H1 (cell line): ENCODE measurements around the gene ZNF506. TPM values are rescaled to one million over a fixed set of nuclear protein-coding genes. Genes with fewer than 3 reads are reported as not detected.

Experiments
- CTCF ChIA-PET: fragments of 300-600 bp; sonication (Branson Sonifier 250); formaldehyde crosslinking; loops from one replicate; lab custom pipeline; 2021; ENCODE audit not compliant: partially characterized antibody; lab: Charles Lee
- POLR2A ChIA-PET: fragments of 300-600 bp; sonication (Branson Sonifier 250); formaldehyde crosslinking; loops from one replicate; lab custom pipeline; 2021; ENCODE audit warnings: inconsistent platforms; ENCODE audit not compliant: partially characterized antibody; lab: Charles Lee
- DNase-seq, 2 experiments: peaks; one replicate each; pipeline versions ENCODE4 v3.0.0 to v3.0.0-alpha.2; 2010 to 2022; ENCODE audit warnings: low spot score in 2 of 2, low read depth in 1 of 2, mixed read lengths in 1 of 2
- FAIRE-seq: peaks from 2 replicates; lab custom pipeline; 2011; peaks lifted over from hg19 to GRCh38; lab: Jason Lieb, UNC
- H2AFZ ChIP-seq: 2 replicates; pipeline ENCODE4 v1.8.1; 2012; ENCODE audit warnings: low read length, inconsistent platforms
- H2AK5ac ChIP-seq: 2 replicates; pipeline ENCODE4 v1.6.1; 2013; ENCODE audit warnings: low read depth, low read length
- H2BK120ac ChIP-seq: replicated peaks from 2 replicates; pipeline ENCODE3; 2013; ENCODE audit warnings: low read depth, low read length, inconsistent platforms
- H2BK12ac ChIP-seq: 2 replicates; pipeline ENCODE4 v1.6.1; 2013; ENCODE audit warnings: low read depth, low read length
- H2BK15ac ChIP-seq: 2 replicates; pipeline ENCODE4 v1.6.1; 2013; ENCODE audit warnings: low read length
- H2BK20ac ChIP-seq: 2 replicates; pipeline ENCODE4 v1.6.1; 2013; ENCODE audit warnings: low read length
- H2BK5ac ChIP-seq: 2 replicates; pipeline ENCODE4 v1.6.1; 2013; ENCODE audit warnings: low read depth, low read length
- H3K14ac ChIP-seq: 2 replicates; pipeline ENCODE4 v1.6.1; 2013; ENCODE audit warnings: inconsistent platforms; ENCODE audit not compliant: insufficient read length
- H3K18ac ChIP-seq: 2 replicates; pipeline ENCODE4 v1.6.1; 2013; ENCODE audit warnings: low read length; ENCODE audit errors: extremely low read depth
- H3K23ac ChIP-seq: 2 replicates; pipeline ENCODE4 v1.6.1; 2013; ENCODE audit warnings: inconsistent platforms; ENCODE audit not compliant: insufficient read length
- H3K23me2 ChIP-seq: 2 replicates; pipeline ENCODE4 v1.6.1; 2013; ENCODE audit warnings: low read depth, low read length
- H3K27ac ChIP-seq: 2 replicates; pipeline ENCODE4 v1.6.1; 2011; ENCODE audit warnings: low read depth, low read length, inconsistent platforms
- H3K27me3 ChIP-seq, 4 experiments: replicated peaks in 1 of 4; 1 replicate in 1 of 4; 2 replicates in 3 of 4; pipeline versions ENCODE4 v1.6.1 to v1.8.1; 2011 to 2013; ENCODE audit warnings: low read length in 3 of 4, mild to moderate bottlenecking in 3 of 4, inconsistent platforms in 2 of 4, mixed read lengths in 2 of 4, moderate library complexity in 1 of 4; ENCODE audit not compliant: control insufficient read depth in 3 of 4, insufficient read depth in 3 of 4; ENCODE audit errors: extremely low read depth in 1 of 4
- H3K36me3 ChIP-seq, 4 experiments: 2 replicates each; pipeline versions ENCODE4 v1.6.1 to v1.8.1; 2011 to 2013; ENCODE audit warnings: mild to moderate bottlenecking in 4 of 4, low read length in 3 of 4, moderate library complexity in 2 of 4, control low read depth in 1 of 4, inconsistent platforms in 1 of 4; ENCODE audit not compliant: insufficient read depth in 4 of 4, control insufficient read depth in 2 of 4
- H3K4ac ChIP-seq: replicated peaks from 2 replicates; pipeline ENCODE3; 2013; ENCODE audit warnings: low read length, low read depth, mixed read lengths, inconsistent platforms; ENCODE audit not compliant: insufficient read length
- H3K4me1 ChIP-seq, 4 experiments: replicated peaks in 1 of 4; 1 replicate in 1 of 4; 2 replicates in 3 of 4; pipeline versions ENCODE4 v1.6.1 to v1.8.1; 2011 to 2013; ENCODE audit warnings: low read length in 3 of 4, inconsistent platforms in 2 of 4, mixed read lengths in 1 of 4; ENCODE audit not compliant: insufficient read depth in 4 of 4, control insufficient read depth in 3 of 4
- H3K4me2 ChIP-seq, 2 experiments: 2 replicates each; pipeline versions ENCODE4 v1.6.1 to v1.8.1; 2011 to 2013; ENCODE audit warnings: low read depth in 2 of 2, low read length in 2 of 2, control low read depth in 1 of 2, inconsistent platforms in 1 of 2, mild to moderate bottlenecking in 1 of 2; ENCODE audit not compliant: insufficient read depth in 1 of 2
- H3K4me3 ChIP-seq, 4 experiments: fragments of 200-600, 300-600 bp in 1 of 4; sonication (generic), shearing (Covaris generic), sonication (Bioruptor Twin) in 1 of 4; 2 replicates each; pipeline versions ENCODE4 v1.5.1 to v1.8.1; 2011 to 2016; ENCODE audit warnings: low read length in 4 of 4, low read depth in 3 of 4, control low read depth in 2 of 4, inconsistent platforms in 2 of 4, mild to moderate bottlenecking in 2 of 4, mixed read lengths in 1 of 4, moderate library complexity in 1 of 4; ENCODE audit not compliant: insufficient read depth in 2 of 4; ENCODE audit errors: extremely low read depth in 1 of 4
- H3K56ac ChIP-seq: replicated peaks from 2 replicates; pipeline ENCODE3; 2013; ENCODE audit warnings: low read depth, mild to moderate bottlenecking, mixed read lengths, low read length, inconsistent platforms; ENCODE audit not compliant: insufficient read length
- H3K79me1 ChIP-seq: 2 replicates; pipeline ENCODE4 v1.6.1; 2013; ENCODE audit warnings: low read depth, low read length, control low read depth
- H3K79me2 ChIP-seq, 2 experiments: 2 replicates each; pipeline versions ENCODE4 v1.6.1 to v1.8.1; 2012 to 2013; ENCODE audit warnings: low read length in 2 of 2, mild to moderate bottlenecking in 2 of 2, inconsistent platforms in 1 of 2; ENCODE audit not compliant: insufficient read depth in 2 of 2, control insufficient read depth in 1 of 2
- H3K9ac ChIP-seq, 4 experiments: replicated peaks in 1 of 4; 1 replicate in 1 of 4; 2 replicates in 3 of 4; pipeline versions ENCODE4 v1.6.1 to v1.8.1; 2011 to 2013; ENCODE audit warnings: low read depth in 3 of 4, low read length in 3 of 4, control low read depth in 2 of 4, mild to moderate bottlenecking in 2 of 4, moderate library complexity in 2 of 4, inconsistent platforms in 1 of 4; ENCODE audit errors: extremely low read depth in 1 of 4
- H3K9me3 ChIP-seq, 2 experiments: 2 replicates each; pipeline versions ENCODE4 v1.6.1 to v1.8.1; 2012 to 2013; ENCODE audit warnings: mild to moderate bottlenecking in 2 of 2, moderate library complexity in 2 of 2, control low read depth in 1 of 2, inconsistent platforms in 1 of 2, low read depth in 1 of 2, low read length in 1 of 2, mixed read lengths in 1 of 2; ENCODE audit not compliant: insufficient read depth in 2 of 2
- H4K20me1 ChIP-seq, 2 experiments: replicated peaks in 1 of 2; 2 replicates each; pipeline versions ENCODE3 to v1.8.1; 2011 to 2013; ENCODE audit warnings: inconsistent platforms in 2 of 2, low read length in 2 of 2, mild to moderate bottlenecking in 1 of 2; ENCODE audit not compliant: insufficient read depth in 2 of 2, control insufficient read depth in 1 of 2
- H4K5ac ChIP-seq: 2 replicates; pipeline ENCODE4 v1.6.1; 2013; ENCODE audit warnings: low read length, low read depth, mixed read lengths, inconsistent platforms; ENCODE audit not compliant: insufficient read length
- H4K8ac ChIP-seq: 2 replicates; pipeline ENCODE4 v1.8.0; 2013; ENCODE audit warnings: mild to moderate bottlenecking, moderate library complexity, low read length, inconsistent platforms; ENCODE audit not compliant: insufficient read depth; ENCODE audit errors: extremely low read depth
- H4K91ac ChIP-seq: replicated peaks from 2 replicates; pipeline ENCODE3; 2013; ENCODE audit warnings: low read length, mixed read lengths, inconsistent platforms; ENCODE audit not compliant: insufficient read length
- BRCA1 ChIP-seq: IDR thresholded peaks from 2 replicates; pipeline ENCODE4 v1.6.1; 2012; ENCODE audit warnings: low read depth, low read length, improper control_type of control experiment
- CBX5 ChIP-seq: fragments of 300-800, 300-1000 bp; sonication (generic); IDR thresholded peaks from 2 replicates; pipeline ENCODE4 v1.7.1; 2016; ENCODE audit warnings: antibody characterized with exemption, low read length, low read depth
- CBX8 ChIP-seq: fragments of 300-800, 300-1000 bp; sonication (generic); IDR thresholded peaks from 2 replicates; pipeline ENCODE4 v1.7.1; 2016; ENCODE audit warnings: low read depth, low read length, borderline replicate concordance
- CHD1 ChIP-seq: IDR thresholded peaks from 2 replicates; pipeline ENCODE4 v1.6.1; 2012; ENCODE audit warnings: low read depth, low read length, improper control_type of control experiment
- JUND ChIP-seq: IDR thresholded peaks from 2 replicates; pipeline ENCODE4 v1.6.1; 2011; ENCODE audit warnings: mild to moderate bottlenecking, improper control_type of control experiment, low read length
- TAF7 ChIP-seq: optimal IDR thresholded peaks from 2 replicates; pipeline ENCODE3; 2011; ENCODE audit warnings: low read depth, mild to moderate bottlenecking, inconsistent platforms, low read length, moderate library complexity, borderline replicate concordance
- YY1 ChIP-seq: IDR thresholded peaks from 2 replicates; pipeline ENCODE4 v1.6.1; 2011; ENCODE audit warnings: low read depth, mild to moderate bottlenecking, low read length
- ZNF274 ChIP-seq: IDR thresholded peaks from 2 replicates; pipeline ENCODE4 v1.7.0; 2012; ENCODE audit warnings: low read length, borderline replicate concordance; ENCODE audit errors: extremely low read depth
- WGBS, 2 experiments: shearing (Covaris generic) in 1 of 2; methylation state at CpG; one replicate each; pipeline versions ENCODE4 v1.1.6 to v1.1.7; 2013 to 2015; ENCODE audit warnings: low lambda C conversion rate in 2 of 2, mixed read lengths in 2 of 2, inconsistent platforms in 1 of 2, low coverage in 1 of 2, missing lambda C conversion rate in 1 of 2; ENCODE audit not compliant: insufficient replicate concordance in 2 of 2, insufficient coverage in 1 of 2, insufficient read length in 1 of 2; ENCODE audit errors: extremely low coverage in 1 of 2, missing lambda C conversion rate in 1 of 2; 5-methylcytosine and 5-hydroxymethylcytosine counted together
- polyA plus RNA-seq, 7 experiments: library from polyadenylated mRNA; depleted of rRNA in 3 of 7; stranded (reverse) in 5 of 7; unstranded in 2 of 7; fragments of >200 nt in 5 of 7; fragments of 200-250 nt in 2 of 7; gene quantifications; 1 replicate in 5 of 7; 2 replicates in 1 of 7; 4 replicates in 1 of 7; pipeline versions ENCODE4 v1.2.1 to v1.2.3, GENCODE V29; 2011 to 2013; ENCODE audit warnings: missing spikeins in 2 of 7, mixed read lengths in 2 of 7
- total RNA-seq: library from RNA; stranded (reverse); fragmentation: NEBNext Ultra II Directional; extraction: Animal tissue kit (Norgen Biotek cat#: 25700); gene quantifications from 2 replicates; pipeline ENCODE4 v1.2.1, GENCODE V29; 2021

Gene ZNF506
- total and polyA plus RNA-seq, 2 of the 8 experiments (the other 6 are each of a cell fraction or from before 2014, with no cell fraction given): 4.5 to 8.3 TPM

DNA sequence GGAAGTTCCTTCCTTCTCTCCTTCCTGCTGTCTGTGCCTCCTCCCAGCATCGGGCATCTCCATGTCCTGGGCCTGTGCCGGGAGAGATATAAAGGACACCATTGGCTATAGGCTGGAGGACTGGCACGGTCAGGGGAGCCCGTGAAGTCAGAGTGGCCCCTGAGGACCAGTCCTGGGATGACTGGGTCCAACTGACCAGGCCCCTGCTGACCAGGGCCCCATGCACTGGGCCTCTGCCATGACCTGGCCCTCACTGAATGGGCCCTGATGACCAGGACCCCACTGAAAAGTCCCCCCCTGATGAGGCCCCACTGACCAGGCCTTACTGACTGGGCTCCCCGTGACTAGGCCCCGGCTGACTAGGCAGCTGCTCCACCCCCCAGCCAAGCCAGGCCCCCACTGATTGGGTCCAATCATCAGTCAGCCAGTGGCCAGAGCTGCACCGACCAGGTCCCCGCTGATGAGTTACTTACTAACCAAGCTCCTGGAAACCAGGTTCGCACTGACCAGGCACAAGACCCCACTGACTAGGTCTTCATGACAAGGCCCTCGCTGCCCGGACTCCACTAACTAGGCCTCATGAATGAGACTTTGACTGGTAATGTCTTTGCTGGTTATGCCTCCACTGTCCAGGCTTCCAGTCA, 68.7 kb downstream of the ZNF506 start:
- no peak for FAIRE-seq
- no peak overlapping the region for H2BK15ac ChIP-seq
- 93% methylated on average over 11 of the region's 11 CpGs; no CpG with 5 or more reads in 1 of the 2 experiments for WGBS, 2 experiments
- no peak overlapping the region for H3K4me3 ChIP-seq
- POLR2A ChIA-PET: no interaction called here
- H3K79me1 ChIP-seq: no peaks in the 10 kb centered on the region
- H3K23me2 ChIP-seq: no peaks in the 10 kb centered on the region
- no peak overlapping the region for H4K91ac ChIP-seq
- H3K4me2 ChIP-seq: no peak overlapping the region
- H3K27ac ChIP-seq: no peak overlapping the region
- no peak overlapping the region for H3K23ac ChIP-seq
- H3K18ac ChIP-seq: no peak overlapping the region
- H2AK5ac ChIP-seq: no peak overlapping the region; the same call in 1 of the 2 replicates
- no peak overlapping the region for H2BK5ac ChIP-seq
- H4K5ac ChIP-seq: no peak overlapping the region
- H3K9ac ChIP-seq: no peak overlapping the region
- peaks cover 3 to 18% of the 10 kb centered on the region in 2 experiments; a peak in 1 of 4 replicates for H3K9me3 ChIP-seq
- H3K4me1 ChIP-seq: no peaks in the 10 kb centered on the region
- H2AFZ ChIP-seq: no peak overlapping the region
- no peaks in the 10 kb centered on the region for H3K79me2 ChIP-seq
- no peak overlapping the region for H3K4ac ChIP-seq
- no peak overlapping the region for H2BK120ac ChIP-seq
- no peak for DNase-seq
- no peaks in the 10 kb centered on the region for H4K20me1 ChIP-seq
- CTCF ChIA-PET: interaction anchor here (0.5 kb wide), 1 partner anchor 10 kb away, joined by 3 read pairs; no protein-coding TSS in a partner anchor
- H3K56ac ChIP-seq: no peak overlapping the region
- no peak overlapping the region for H2BK12ac ChIP-seq
- H2BK20ac ChIP-seq: no peak overlapping the region
- no peak for TF ChIP-seq JUND
- no peak for TF ChIP-seq BRCA1
- no peak for TF ChIP-seq CHD1
- no peak for TF ChIP-seq CBX5
- no peak for TF ChIP-seq TAF7
- TF ChIP-seq CBX8: no peak
- TF ChIP-seq ZNF274: no peak
- no peak for TF ChIP-seq YY1
- no peaks in the 10 kb centered on the region for H3K36me3 ChIP-seq
- no peak overlapping the region for H4K8ac ChIP-seq
- no peak overlapping the region for H3K14ac ChIP-seq
- no peaks in the 10 kb centered on the region; a peak in 1 of 7 replicates for H3K27me3 ChIP-seq
